Activated T-helper 17 cell treated with anti-CD3 and anti-CD28 coated beads, Interleukin-2, amount 50 U/mL, for 72 hours (primary cell): ENCODE data around the gene VAT1L. TPM values are rescaled to one million over a fixed set of nuclear protein-coding genes. Genes with fewer than 3 reads are reported as not detected.
"Not testable (repeated sequence)": the region's sequence is repeated elsewhere in the genome, so short reads cannot be mapped to it uniquely, and the experiment has no call there.

Experiments
- ATAC-seq: fragments of 150-1000 bp; cut with Tn5 transposase; replicated peaks from 2 replicates; pipeline ENCODE4 v1.10.0; 2021; ENCODE audit warnings: mild to moderate bottlenecking, moderate library complexity
- H3K27ac Mint-ChIP-seq: one replicate; pipeline ENCODE4 v1.8.0; 2022; ENCODE audit warnings: mixed read lengths
- H3K27me3 Mint-ChIP-seq: one replicate; pipeline ENCODE4 v1.8.0; 2022; ENCODE audit warnings: mixed read lengths
- H3K36me3 Mint-ChIP-seq: one replicate; pipeline ENCODE4 v1.8.0; 2022; ENCODE audit warnings: low read depth, mild to moderate bottlenecking, mixed read lengths
- H3K4me1 Mint-ChIP-seq: one replicate; pipeline ENCODE4 v1.8.0; 2022; ENCODE audit warnings: mixed read lengths
- H3K4me3 Mint-ChIP-seq: one replicate; pipeline ENCODE4 v1.8.0; 2022; ENCODE audit warnings: mild to moderate bottlenecking, mixed read lengths
- H3K9me3 Mint-ChIP-seq: one replicate; pipeline ENCODE4 v1.8.0; 2022; ENCODE audit warnings: mixed read lengths
- total RNA-seq, 2 donors: library from RNA; stranded (reverse); gene quantifications; one replicate each; pipeline ENCODE4 v1.2.3, GENCODE V29; 2022

The VAT1L gene
- total RNA-seq, 2 donors from 2014 or later: not detected

GRCh38 chr16:77943801-77944200 lies 155.4 kb downstream of the VAT1L start:
- Mint-ChIP-seq H3K4me3 (no peak overlapping the region), H3K27me3 (peaks cover 15% of the 10 kb centered on the region), H3K36me3 (no peaks in the 10 kb centered on the region), H3K27ac (no peak overlapping the region), H3K4me1 (no peaks in the 10 kb centered on the region), H3K9me3 (peaks cover 4% of the 10 kb centered on the region)
- no peak for ATAC-seq

DNA sequence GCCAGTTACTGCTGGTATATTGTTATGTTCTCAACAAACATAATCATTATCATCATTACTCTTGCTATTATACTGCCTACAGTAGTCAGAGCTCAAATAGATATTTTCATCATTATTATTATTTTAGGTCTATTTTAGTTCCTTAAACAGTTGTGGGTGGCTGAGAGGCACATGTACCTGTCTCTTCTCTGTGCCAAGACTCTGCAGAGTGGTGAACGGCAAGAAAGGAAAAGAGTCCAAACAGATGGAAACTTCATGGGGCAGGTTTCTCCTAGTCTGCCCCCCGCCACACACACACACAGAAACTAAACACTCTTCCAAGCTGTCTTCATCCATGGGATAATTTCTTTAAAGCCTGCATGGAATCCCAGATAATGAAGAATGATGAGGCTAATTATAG lies 156.3 kb downstream of the VAT1L start:
- Mint-ChIP-seq H3K27ac (no peak overlapping the region), H3K4me3 (no peak overlapping the region), H3K36me3 (no peaks in the 10 kb centered on the region), H3K9me3 (peaks cover 4% of the 10 kb centered on the region), H3K27me3 (peaks cover 23% of the 10 kb centered on the region), H3K4me1 (no peaks in the 10 kb centered on the region)
- no peak for ATAC-seq

- ATAC-seq: no peak
- no peak overlapping the region for H3K27ac Mint-ChIP-seq
- H3K36me3 Mint-ChIP-seq: no peaks in the 10 kb centered on the region
- H3K9me3 Mint-ChIP-seq: peaks cover 4% of the 10 kb centered on the region
- H3K4me1 Mint-ChIP-seq: no peaks in the 10 kb centered on the region
- H3K27me3 Mint-ChIP-seq: peaks cover 25% of the 10 kb centered on the region
- no peak overlapping the region for H3K4me3 Mint-ChIP-seq
Observed at GRCh38 chr16:77945126-77945525, 156.8 kb downstream of the VAT1L start.

DNA sequence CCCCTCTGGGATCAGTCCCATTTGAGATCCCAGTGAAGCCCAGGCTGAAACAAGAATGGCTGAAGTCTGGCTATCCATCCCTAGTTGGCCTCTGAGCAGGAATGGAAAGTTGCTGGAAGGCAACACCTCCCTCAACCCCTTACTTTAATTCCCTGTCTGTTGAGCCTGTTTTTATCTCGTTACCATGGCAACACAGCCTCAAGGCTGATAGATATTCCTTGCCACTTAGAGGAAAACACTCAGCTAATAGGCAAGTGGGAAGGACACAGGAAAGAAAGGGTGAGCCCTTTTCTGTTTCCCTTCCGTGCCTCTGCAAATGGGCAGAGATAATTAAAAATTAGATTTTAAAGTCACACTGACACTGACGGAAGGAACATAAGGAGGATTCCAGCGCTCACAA lies 158.5 kb downstream of the VAT1L start:
- H3K36me3 Mint-ChIP-seq: no peaks in the 10 kb centered on the region
- no peak for ATAC-seq
- peaks cover 4% of the 10 kb centered on the region for H3K9me3 Mint-ChIP-seq
- H3K4me1 Mint-ChIP-seq: no peaks in the 10 kb centered on the region
- H3K27me3 Mint-ChIP-seq: peaks cover 31% of the 10 kb centered on the region
- no peak overlapping the region for H3K27ac Mint-ChIP-seq
- H3K4me3 Mint-ChIP-seq: no peak overlapping the region

GRCh38 chr16:77947590-77947989 lies 159.2 kb downstream of the VAT1L start:
- not testable (repeated sequence) for H3K4me1 Mint-ChIP-seq, H3K4me3 Mint-ChIP-seq, ATAC-seq, H3K9me3 Mint-ChIP-seq, H3K27ac Mint-ChIP-seq, H3K36me3 Mint-ChIP-seq
- peaks cover 28% of the 10 kb centered on the region for H3K27me3 Mint-ChIP-seq

- no peaks in the 10 kb centered on the region for H3K4me1 Mint-ChIP-seq
- no peaks in the 10 kb centered on the region for H3K9me3 Mint-ChIP-seq
- ATAC-seq: no peak
- no peaks in the 10 kb centered on the region for H3K36me3 Mint-ChIP-seq
- no peak overlapping the region for H3K27ac Mint-ChIP-seq
- H3K27me3 Mint-ChIP-seq: peaks cover 28% of the 10 kb centered on the region
- H3K4me3 Mint-ChIP-seq: no peak overlapping the region
Observed at GRCh38 chr16:77948835-77949234, 160.5 kb downstream of the VAT1L start.

DNA sequence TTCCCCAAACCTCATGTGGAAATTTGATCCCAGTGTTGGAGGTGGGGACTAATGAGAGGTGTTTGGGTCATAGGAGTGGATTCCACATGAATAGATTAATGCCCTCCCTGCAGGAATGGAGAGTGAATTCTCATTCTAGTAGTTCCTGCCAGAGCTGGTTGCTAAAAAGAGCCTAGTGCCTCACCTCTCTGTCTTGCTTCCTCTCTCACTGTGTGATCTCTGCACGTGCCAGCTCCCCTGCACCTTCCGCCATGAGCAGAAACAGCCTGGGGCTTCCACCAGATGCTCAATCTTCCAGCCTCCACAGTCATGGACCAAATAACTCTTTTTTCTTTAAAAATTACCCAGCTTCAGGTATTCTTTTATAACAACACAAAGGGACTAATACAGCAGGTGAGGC lies 161.1 kb downstream of the VAT1L start:
- peaks cover 28% of the 10 kb centered on the region for H3K27me3 Mint-ChIP-seq
- ATAC-seq: no peak
- H3K9me3 Mint-ChIP-seq: no peaks in the 10 kb centered on the region
- H3K4me1 Mint-ChIP-seq: no peaks in the 10 kb centered on the region
- H3K36me3 Mint-ChIP-seq: no peaks in the 10 kb centered on the region
- no peak overlapping the region for H3K4me3 Mint-ChIP-seq
- H3K27ac Mint-ChIP-seq: no peak overlapping the region

GRCh38 chr16:77951788-77952187 lies 163.4 kb downstream of the VAT1L start:
- Mint-ChIP-seq H3K4me3 (no peak overlapping the region), H3K27ac (no peak overlapping the region), H3K27me3 (peaks cover 28% of the 10 kb centered on the region), H3K9me3 (no peaks in the 10 kb centered on the region), H3K4me1 (no peaks in the 10 kb centered on the region), H3K36me3 (no peaks in the 10 kb centered on the region)
- no peak for ATAC-seq

DNA sequence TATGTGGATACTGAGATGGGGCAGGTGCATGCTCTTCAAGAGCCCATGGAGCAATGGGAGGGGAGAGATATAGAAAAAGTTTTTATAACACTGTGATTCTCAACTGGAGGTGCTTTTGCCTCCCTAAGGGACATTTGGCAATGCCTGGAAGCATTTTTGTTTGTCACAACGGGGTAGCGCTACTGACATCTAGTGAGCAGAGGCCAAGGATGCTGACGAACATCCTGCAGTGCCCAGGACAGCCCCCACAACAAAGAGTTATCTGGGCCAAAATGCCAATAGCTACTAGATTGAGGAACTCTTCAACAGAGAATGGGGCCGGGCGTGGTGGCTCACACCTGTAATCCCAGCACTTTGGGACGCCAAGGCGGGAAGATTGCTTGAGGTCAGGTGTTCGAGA lies 166.8 kb downstream of the VAT1L start:
- Mint-ChIP-seq H3K9me3 (no peaks in the 10 kb centered on the region), H3K27me3 (peaks cover 15% of the 10 kb centered on the region)
- ATAC-seq: no peak

GRCh38 chr16:77956231-77956630 lies 167.9 kb downstream of the VAT1L start:
- ATAC-seq: no peak
- Mint-ChIP-seq H3K27ac (no peak overlapping the region), H3K4me3 (no peak overlapping the region), H3K4me1 (no peaks in the 10 kb centered on the region), H3K9me3 (no peaks in the 10 kb centered on the region), H3K36me3 (no peaks in the 10 kb centered on the region), H3K27me3 (peaks cover 16% of the 10 kb centered on the region)

More for the DNA sequence above, 166.8 kb downstream of the VAT1L start:
- Mint-ChIP-seq H3K27ac (no peak overlapping the region), H3K4me1 (no peaks in the 10 kb centered on the region), H3K4me3 (no peak overlapping the region), H3K36me3 (no peaks in the 10 kb centered on the region)

GRCh38 chr16:77960766-77961165 lies 172.4 kb downstream of the VAT1L start:
- Mint-ChIP-seq H3K27me3 (peaks cover 36% of the 10 kb centered on the region), H3K27ac (no peak overlapping the region), H3K36me3 (no peaks in the 10 kb centered on the region), H3K4me1 (no peaks in the 10 kb centered on the region), H3K4me3 (no peak overlapping the region), H3K9me3 (no peaks in the 10 kb centered on the region)
- ATAC-seq: no peak

DNA sequence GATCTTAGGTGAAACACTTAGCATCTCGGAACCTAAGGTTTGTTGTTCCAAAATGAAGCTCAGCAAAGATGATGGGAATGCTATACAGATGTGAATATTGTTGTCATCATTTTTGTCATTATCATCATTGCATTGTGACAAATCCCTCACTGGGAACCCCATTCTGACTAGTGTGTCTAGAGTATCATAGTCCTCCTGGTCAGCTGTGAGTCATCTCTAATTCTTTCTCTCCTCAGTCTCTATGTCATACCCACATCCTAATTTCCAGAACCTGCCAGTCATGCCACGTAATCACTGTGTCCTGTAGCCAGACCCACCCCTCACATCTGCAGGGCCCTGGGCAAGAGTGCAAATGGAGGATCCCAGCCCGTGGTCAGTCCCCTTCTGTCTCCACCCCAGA lies 173.4 kb downstream of the VAT1L start:
- Mint-ChIP-seq H3K9me3 (no peaks in the 10 kb centered on the region), H3K27me3 (peaks cover 40% of the 10 kb centered on the region), H3K36me3 (no peaks in the 10 kb centered on the region), H3K4me1 (no peaks in the 10 kb centered on the region), H3K27ac (no peak overlapping the region), H3K4me3 (no peak overlapping the region)
- ATAC-seq: no peak

GRCh38 chr16:77962689-77963088 lies 174.3 kb downstream of the VAT1L start:
- Mint-ChIP-seq H3K4me3 (no peak overlapping the region), H3K27ac (no peak overlapping the region)

DNA sequence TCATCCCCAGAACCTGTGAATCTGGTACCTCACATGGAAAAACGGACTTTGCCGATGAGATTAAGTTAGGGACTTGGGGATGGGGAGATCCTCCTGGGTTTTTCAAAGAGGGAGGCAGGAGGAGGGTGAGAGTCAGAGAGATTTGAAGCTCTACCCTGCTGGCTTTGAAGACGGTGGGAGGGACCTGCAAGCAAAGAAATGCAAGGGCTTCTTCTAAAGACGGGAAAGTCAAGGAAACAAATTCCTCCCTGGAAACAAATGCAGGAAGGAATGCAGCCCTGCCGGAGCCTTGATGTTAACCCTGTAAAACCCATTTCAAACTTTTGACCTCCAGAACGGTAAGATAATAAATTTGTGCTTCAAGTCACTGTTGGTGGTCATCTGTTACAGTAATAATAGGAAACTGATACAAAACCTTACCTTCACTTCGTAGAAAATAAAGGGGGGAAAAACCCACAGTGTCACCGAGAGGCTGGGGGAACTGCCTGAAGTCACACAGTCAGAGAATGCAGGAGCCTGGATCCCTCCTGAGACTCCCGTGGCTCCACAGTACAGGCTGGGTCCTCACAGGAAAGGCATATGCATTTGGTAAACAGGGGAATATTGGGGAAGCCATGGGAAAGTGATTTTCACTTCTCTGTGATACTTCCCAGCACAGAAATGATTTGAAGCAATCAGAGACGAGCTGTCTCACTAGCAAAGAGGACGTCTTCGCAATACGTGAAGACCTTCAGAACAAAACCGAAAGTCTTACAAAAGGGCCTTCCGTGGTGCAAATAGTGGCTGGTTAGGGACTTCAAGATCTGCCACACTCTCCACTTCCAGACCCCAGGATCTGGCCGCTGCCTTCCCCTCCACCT lies 175.1 kb downstream of the VAT1L start:
- Mint-ChIP-seq H3K4me3 (peak overlapping the region; percentile 45), H3K27me3 (peaks cover 43% of the 10 kb centered on the region), H3K36me3 (no peaks in the 10 kb centered on the region), H3K27ac (no peak overlapping the region), H3K4me1 (no peaks in the 10 kb centered on the region), H3K9me3 (no peaks in the 10 kb centered on the region)
- no peak for ATAC-seq

More at GRCh38 chr16:77962689-77963088, 174.3 kb downstream of the VAT1L start:
- Mint-ChIP-seq H3K36me3 (no peaks in the 10 kb centered on the region), H3K27me3 (peaks cover 46% of the 10 kb centered on the region), H3K4me1 (no peaks in the 10 kb centered on the region), H3K9me3 (no peaks in the 10 kb centered on the region)
- no peak for ATAC-seq

DNA sequence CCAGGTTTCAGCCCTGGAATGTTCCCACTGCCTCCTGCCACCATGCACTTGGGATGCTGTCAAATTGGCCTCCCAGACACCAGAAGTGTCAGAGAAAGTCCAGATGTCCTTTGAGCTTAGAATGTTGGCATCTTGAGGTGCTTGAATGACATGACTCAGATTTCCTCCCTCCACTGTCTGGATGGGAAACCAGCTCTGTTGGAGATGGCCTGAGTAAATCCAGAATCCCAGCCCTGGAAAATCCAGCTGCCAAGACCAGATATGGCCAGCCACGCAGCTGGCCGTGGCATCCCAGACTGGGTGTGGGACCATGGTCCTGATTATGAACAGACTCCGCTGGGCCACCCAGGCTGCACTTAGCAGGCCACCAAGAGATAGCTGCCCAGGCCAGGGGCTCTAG lies 177.0 kb downstream of the VAT1L start:
- no peak overlapping the region for H3K27ac Mint-ChIP-seq
- no peak for ATAC-seq
- no peak overlapping the region for H3K4me3 Mint-ChIP-seq
- H3K27me3 Mint-ChIP-seq: peaks cover 39% of the 10 kb centered on the region
- no peaks in the 10 kb centered on the region for H3K9me3 Mint-ChIP-seq
- no peaks in the 10 kb centered on the region for H3K4me1 Mint-ChIP-seq
- no peaks in the 10 kb centered on the region for H3K36me3 Mint-ChIP-seq
